ENCODE measurements around the gene CYP19A1. TPM values are rescaled to one million over a fixed set of nuclear protein-coding genes. Genes with fewer than 3 reads are reported as not detected.

The CYP19A1 gene
- polyA plus RNA-seq, 1 donor: not detected

DNA sequence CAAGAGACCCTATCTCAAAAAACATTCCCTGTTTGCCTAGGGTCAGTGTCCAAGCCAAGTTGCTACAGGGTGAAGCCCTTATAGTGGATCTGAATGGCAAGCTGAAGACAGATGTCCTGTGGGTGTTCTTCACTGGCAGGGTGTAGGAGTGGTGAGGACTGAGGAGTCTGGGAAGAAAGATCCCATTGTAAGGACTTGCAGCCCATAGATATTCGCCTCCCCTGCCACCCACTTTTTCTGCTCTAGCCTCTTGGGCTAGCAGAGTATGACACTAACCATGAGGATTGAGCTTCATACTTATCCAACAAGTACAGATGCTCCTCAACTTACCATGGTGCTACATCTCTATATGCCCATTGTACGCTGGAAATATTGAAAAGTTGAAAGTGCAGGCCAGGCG, 13.2 kb downstream of the CYP19A1 start:
- DNase-seq: no peak

DNA sequence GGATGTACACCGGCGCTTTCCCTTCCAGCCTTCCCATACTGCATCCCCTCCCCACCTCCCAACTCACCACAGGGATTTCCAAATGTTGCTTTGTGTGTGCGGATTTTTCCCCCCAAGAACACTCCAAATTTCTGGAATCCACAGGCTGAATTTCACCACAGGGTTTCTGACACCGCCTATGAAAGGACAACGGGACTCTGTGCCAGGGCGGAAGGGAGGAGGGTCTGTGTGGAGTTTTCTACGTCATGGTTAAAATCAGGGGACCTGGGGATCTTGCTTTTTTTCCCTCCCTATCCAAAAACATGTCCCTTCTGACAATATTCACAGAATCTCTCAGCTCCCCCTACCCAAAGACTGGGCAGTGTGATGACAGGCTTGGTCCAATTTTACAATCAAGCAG, 14.6 kb downstream of the CYP19A1 start:
- DNase-seq: no peak

DNA sequence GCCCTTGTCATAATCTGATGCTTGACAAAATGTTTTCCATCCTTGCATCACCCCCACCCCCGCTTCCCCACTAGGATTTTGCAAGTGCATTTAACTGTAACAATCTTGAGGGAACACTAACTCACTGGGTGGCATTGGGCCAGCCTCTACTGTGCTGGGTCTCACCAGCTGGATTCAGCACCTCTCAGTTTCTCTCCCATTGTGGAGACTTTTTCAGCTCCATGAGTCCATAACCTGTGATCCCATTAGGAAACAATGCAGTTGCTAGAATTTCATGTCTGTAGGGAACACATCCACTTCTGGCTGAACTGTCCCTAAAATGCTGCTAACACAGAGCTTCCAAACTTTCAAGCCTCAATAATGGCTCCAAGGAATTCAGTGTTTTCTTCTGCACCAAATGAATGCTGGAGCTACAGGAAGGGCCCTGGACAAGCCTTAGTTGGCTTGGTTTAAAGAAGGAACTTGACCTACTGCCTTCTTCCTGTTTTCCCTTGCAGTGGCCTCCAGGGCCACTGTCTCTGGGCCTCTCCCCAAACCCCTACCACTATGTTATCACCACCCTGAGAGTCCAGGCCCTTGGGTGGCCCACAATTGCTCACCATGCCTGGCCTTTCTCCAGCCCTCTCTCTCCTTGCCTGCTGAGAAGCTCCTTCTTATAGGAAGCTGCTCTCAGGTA, 15.6 kb downstream of the CYP19A1 start:
- no peak for DNase-seq

DNA sequence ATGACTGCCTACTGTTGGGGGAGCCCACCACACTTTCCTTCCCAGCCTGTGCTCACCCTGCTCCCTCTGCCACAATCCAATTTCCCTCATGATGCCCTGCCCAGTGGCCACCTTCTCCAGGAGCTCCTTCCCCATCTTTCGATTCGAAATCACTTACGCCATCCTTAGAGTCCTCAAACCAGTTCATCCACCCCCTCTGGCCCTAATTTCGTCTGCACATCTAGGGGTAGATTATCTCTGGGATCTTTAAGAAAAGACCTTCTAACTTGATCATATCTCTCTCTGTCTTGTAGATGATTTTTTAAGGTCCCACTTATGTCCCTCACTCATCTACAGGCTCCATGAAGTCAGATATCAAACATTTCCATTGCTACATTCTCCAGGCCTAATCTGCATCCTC, 17.1 kb downstream of the CYP19A1 start:
- no peak for DNase-seq

DNA sequence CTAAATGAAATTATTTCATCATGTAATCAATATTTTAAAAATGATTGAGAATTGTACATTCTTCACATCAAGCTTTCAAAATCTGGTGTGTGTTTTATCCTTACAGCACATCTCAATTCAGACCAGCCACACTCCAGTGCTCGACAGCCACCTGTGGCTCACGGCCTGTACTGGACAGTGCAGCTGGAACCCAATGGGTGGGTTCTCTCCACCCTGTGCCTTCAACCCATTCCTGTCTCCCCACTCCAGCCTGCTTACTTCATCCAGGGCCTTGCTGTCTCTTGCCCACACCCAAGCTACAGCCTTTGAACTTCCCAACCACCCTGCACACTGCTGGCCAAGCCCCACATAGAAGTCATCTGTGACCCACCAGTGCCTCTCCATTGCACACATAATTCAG, 17.6 kb downstream of the CYP19A1 start:
- no peak for DNase-seq

DNA sequence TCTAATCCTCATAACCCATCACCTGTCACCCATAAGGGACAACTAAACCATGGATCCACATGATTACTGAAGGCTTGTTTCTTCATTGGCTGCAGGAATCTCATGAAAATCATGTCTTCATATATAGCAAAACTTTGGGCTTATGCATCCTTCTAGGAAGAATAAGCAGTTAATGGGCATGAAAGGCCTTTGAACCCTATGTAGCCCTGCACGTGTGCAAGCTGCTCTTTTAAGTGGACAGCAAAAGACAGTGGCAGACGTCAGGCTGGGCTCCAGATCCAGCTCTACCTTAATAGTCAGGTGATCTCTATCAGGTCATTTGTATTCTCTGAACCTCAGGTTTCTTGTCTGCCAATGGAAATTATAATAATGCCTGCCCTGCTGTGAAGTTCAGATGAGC, 18.9 kb downstream of the CYP19A1 start:
- DNase-seq: no peak

DNA sequence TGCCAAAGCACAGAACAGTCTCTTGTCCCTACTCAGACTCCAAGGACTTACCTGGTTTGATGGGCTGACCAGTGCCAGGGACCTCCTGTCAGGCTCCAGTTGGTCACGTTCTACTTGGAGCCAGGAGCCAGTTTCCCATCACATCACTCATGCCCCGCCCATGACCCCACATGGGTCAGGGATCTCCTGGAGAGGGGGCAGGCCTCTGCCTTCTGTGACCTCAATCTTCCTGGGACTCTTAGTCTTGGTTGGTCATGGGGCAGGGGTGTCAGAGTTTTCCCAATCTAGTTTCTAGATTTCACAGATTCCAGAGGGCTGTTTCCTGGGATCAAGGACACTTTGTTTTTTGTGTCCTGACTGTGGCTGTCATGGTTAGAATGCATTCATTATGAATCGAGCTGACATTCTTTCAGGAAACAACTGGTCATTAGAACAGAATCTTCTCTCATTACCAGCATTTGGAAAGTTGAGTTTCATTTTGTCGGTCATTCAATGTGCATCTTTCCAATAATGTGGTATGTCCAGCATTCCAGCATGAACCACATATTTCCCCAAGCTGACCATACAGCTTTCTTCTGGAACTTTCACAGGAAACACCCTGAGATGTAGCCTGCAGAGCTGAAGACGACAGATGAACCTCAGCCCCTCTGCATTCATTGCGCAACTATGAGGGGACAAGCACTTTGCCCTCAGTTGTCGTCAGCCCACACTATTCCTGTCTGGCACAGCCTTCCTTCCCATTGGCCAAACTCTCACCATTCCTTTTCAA, 19.8 kb downstream of the CYP19A1 start:
- DNase-seq: no peak

DNA sequence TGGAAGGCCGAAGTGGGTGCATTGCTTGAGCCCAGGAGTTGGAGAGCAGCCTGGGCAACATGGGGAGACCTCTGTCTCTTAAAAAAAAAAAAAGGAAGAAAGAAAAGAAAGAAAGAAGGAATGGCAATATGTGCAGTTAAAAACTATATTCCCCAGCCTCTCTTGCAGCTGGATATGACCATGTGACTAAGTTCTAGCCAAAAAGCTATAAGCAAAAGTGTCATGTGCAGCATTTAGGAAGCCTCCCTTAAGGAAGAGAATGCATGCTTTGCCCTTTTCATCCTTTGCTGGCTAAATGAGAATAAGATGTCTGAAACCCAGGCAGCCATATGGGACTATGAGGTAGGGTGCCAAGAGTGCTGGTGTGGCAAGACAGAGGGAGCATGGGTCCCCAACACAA, 21.8 kb downstream of the CYP19A1 start:
- DNase-seq: no peak

DNA sequence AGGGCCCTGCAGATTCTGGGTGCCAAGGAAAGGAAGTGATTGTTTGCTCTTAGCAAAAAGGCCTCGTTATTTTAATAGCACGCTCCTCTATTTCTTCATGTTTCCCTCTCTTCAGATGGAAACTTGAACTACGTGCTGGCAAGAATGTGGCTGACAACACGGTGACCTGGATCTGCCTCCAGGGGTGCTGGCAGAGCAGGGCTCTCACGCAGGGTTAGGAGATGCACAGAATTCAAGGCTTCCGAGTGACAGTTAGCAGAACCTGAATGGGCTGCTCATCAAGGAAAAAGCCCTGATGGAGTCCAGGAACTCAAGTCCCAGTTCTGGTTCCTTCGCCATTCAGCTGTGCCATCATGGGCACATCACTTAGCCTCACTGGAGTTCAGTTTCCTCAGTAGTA, 22.7 kb downstream of the CYP19A1 start:
- DNase-seq: no peak

DNA sequence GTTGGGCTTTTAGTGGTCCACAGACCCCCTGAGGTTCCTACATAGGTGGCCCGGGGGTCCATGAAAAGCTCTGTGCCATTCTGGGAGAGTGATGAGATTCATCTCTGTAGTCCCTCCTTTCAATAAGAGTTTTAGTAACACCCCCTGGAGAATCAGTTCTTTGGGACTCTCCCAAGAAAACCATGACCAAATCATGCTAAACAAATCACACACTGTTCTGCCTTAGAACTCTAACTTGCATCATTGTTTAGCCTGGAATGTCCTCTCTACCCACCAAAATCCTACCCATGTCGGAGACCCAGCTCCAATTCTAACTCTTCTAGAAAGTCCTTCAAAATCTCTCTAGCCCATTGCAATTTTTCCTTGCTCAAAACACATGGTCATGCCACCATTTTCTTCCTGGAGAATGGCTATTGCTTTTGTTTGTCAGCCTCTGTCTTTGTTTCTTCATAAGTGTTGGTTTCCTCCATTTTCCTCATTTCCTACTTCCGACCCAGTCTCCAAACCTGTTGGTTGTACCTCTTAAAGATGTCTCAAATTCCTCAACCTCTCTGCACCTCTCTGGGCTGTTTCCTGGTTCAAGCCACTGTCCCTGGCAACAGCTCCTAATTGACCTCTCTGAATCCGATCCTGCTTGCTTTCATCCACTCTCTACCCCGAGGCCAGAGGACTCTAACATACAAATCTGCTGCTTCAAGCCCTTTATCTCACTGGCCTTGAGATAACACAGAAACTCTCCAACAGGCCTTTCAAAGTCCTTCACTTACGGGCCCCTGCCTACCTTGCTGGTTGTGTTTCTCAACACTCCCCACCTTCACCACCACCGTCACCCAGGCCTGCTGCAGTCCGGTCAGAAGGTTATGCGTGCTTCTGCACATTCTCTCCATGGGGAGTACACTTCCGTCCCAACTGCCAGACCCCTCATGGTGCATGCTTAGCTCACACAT, 23.7 kb downstream of the CYP19A1 start:
- DNase-seq: no peak

DNA sequence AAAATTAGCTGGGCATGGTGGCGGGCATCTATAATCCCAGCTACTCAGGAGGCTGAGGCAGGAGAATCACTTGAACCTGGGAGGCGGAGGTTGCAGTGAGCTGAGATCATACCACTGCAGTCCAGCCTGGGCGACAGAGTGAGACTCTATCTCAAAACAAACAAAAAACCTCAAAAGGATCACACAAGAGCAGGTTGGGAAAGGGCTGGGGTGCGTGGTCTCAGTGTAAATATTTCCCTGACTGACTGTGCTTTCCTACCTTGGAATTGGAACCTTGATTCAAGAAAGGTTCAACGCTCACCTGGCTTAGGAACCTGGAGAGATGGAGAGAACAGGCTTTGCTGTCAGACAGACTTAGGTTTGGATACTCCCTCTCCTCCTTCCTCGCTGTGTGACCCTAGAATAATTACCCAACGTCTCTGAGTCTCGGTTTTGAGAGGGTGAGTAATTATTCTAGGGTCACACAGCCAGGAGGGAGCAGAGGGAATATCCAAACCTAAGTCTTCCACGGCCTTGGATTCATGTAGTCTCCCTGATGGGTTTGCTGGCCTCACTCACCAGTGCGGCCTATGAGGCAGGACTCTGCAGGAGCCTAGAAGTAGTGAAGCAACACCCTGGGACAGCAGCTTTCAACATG, 24.6 kb downstream of the CYP19A1 start:
- DNase-seq: no peak

DNA sequence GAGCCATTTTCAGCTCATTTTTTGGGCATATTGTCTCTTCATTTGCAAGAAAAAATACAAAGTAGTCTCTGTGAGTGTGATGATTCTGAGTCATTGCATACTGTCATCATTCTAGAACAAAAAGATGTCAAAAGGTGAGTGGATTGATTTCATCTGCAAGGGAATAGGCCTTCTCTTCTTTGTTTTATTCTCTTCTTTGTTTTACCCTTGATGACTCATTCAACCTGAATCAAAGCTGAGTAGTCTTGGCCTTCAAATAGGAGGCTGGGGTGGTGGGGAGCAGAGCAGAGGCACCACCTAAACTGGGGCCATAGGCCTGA, 25.4 kb downstream of the CYP19A1 start:
- DNase-seq: no peak

DNA sequence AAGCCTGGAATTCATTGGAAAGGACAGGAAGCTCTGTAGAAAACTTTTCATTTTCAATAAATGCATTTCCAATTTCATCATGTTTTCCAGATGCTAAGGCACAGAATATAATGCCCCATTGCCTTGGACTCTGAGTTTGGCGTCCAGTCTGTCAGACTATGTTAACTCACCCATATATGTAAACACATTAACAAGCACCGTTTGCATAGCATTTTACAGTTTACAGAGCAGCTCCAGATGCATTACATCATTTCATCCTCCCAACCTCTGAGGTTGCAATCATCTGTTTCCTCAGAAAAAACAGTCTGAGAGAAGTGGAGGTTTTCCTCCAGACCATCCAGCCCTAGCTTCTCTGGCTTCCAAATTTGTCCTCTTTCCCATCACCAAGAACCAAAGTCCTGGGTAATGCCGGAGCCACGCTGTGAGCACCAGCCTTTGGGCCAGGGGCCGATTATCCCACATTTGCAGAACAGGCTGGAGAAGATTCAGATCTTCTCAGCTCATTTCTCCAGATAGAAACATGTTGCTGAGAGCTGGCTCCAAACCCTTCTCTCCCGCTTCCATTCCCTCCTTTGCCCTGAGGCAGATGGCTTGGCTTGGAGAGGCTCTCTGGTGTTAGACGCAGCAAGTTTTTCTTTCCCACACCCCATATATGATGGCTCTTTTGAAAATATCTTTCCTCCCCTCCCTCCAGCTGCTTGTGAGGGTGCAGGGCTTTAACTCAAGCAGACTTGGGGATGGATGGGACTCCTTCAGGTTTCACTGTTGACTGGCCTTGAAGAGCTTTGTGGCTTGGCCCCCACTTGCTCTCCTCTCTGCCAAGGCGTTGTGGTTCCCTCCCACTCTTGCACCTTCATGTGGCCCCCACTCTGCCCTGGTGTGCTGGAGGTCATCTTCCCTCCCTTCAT, 26.0 kb downstream of the CYP19A1 start:
- DNase-seq: no peak

DNA sequence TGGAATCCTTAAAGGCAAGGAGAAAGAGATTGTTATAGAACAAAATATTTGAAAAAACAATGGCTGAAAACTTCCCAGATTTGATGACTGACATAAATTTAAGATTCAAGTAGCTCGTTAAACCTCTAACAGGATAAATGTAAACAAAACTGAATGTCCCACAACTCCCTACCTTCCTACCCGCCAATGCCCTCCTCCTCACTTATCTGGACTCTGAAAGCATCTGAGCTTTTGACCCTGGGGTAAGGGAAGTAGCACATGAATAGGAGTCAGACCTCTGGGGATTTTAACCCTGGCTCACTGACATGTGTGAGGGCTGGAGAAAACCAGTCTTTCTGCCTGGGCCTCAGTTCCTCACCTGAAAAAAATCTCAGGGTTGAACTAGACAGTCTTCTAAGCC, 26.9 kb downstream of the CYP19A1 start:
- DNase-seq: no peak

DNA sequence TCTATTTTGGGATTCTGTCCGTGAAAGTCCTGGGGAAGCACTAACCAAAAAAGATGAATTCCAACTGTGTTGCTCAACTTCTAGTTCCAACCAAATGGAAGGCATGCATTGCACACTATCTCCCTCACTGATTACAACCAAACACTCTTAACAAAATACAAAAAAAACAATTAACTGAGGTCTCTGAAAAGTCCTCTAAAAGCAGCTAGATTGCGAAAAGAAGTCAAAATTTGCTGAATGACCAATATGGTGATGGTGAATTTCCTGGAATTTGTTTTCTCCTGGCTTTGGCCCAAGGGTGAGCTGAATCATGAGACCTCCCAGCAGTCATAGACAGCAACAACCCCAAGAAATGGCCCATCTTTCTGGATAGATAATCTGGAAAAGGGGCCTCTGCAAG, 28.3 kb downstream of the CYP19A1 start:
- DNase-seq: no peak

DNA sequence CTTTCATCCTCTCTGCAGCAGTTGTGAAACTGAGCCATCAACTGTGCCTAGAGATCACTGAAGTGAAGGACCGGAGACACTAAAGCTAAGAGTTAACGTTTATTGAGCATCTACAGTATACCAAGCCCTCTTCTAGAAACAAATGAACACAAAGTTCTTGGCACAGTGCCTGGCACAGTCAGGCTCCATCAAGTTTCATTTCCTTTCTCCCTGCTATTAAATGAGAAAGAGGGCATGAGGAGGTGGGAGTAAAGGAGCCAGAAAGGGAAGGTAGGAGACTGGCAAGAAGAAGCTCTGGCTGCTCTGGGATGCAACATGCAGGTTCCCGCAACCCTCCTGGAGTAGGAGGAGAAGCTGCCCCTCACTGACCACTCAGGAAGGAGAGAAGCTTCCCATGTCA, 30.6 kb downstream of the CYP19A1 start:
- DNase-seq: no peak

DNA sequence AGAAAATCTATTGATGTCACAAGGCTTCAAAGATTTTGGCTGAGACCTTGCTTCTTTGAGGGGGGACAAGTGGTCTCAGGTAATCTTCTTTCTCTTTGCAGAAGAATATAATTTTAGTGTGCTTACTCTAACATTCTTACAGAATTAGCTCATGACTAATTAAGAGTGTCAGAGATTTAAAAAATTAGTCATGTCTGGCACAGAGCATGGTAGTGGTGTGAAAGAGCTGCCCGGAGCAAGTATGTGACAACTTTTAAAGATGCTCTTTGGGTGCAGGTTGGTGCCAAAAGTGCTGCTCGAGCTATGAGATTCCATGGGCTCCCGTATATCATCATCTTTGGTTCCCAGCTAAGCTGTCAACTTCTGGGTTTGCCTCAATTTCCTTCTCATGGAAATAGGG, 31.1 kb downstream of the CYP19A1 start:
- DNase-seq: no peak

DNA sequence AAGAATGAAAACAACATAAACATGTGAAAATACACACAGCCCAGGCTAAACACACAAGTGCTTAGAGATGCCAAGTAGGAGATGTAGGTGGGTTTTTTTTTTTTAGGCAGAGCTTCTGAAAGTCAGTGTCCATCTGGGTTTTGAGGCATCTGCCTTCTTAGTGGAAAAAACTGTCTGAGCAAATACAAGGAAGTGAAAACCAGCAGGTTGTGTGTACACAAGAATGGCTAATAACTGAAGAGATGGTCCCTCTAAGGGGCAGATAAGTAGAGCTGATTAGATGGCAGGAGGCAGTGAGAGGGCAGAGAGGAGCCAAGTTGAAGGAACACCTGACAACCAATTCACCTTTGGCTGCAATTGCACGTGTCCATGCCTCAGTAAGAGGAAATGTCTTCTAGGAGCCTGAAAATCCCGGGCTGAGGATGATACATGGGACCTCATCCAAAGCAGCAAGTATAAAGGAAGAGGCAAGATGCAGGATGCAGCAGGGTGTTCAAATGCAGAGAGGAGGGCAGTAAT, 34.9 kb downstream of the CYP19A1 start:
- no peak for DNase-seq

DNA sequence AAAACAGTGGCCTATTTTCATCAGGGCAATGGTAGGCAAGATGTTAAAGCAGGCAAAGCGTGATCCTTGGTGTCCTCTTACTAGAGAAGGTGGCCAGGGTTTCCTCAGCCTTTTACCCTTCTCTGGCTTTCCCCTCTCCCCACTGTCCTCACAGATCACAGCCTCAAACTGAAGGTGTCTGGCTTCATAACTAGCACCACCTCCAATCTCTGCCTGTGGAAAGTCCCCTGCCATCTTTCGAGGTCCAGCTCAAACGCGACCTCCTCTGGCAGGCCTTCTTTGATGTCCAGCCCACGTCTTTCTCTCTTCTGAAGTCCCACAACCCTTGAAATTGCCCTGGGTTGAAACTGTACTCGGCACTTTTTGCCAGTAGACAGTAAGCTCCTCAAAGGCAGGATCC, 35.9 kb downstream of the CYP19A1 start:
- DNase-seq: no peak

DNA sequence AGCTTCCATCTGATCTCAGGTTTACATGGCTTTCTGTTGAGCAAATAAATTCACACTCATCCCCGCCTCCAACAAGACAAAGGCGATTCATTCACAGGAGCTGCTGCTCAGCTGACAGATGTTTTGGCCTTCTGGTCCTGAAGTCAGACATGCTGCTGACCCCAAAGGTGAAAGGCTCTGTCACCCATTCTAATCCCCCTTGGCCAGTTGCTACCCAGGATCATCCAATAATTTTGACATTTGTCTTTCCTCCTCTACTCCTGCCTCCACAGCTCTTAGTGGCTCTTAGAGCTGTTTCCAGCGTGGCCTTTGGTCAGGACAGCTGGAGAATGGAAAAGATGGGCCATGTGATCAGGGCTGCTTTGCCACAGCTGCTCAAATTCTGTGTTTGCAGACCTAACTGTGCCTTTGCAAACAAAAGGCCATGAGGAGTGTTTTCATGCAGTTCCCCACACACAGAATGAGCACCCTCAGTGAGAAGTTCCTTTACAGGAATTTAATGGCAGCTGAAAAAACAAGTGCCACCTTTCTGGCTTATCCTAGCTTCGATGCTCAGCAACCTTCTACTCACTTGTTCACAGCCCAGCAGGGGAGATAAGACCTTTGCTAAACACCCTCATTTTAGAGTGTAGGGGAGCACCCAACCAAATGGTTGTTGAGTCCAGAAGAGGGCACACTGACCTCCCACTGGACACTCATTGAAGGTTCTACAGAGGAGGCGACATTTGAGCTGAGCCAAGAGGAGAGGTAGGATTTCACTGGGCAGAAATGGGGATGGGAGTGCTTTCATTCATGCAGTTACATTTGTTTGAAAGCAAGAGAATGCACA, 39.0 kb downstream of the CYP19A1 start:
- no peak for DNase-seq

Data from left kidney (tissue), 2 donors.